NCI-H460 (cell line): ENCODE results near the gene CBX8. TPM values are rescaled to one million over a fixed set of nuclear protein-coding genes. Genes with fewer than 3 reads are reported as not detected.

Source experiments
- DNase-seq: peaks from one replicate; pipeline ENCODE4 v3.0.0-alpha.2; 2016; ENCODE audit warnings: low read depth; ENCODE audit errors: extremely low read depth
- total RNA-seq: library from RNA; depleted of rRNA; stranded (reverse); fragments of >200 nt; shearing (Covaris generic); gene quantifications from 2 replicates; pipeline ENCODE4 v1.2.3, GENCODE V29; 2014

The CBX8 gene
- total RNA-seq, 1 experiment from 2014 or later = 11.0 TPM

DNA sequence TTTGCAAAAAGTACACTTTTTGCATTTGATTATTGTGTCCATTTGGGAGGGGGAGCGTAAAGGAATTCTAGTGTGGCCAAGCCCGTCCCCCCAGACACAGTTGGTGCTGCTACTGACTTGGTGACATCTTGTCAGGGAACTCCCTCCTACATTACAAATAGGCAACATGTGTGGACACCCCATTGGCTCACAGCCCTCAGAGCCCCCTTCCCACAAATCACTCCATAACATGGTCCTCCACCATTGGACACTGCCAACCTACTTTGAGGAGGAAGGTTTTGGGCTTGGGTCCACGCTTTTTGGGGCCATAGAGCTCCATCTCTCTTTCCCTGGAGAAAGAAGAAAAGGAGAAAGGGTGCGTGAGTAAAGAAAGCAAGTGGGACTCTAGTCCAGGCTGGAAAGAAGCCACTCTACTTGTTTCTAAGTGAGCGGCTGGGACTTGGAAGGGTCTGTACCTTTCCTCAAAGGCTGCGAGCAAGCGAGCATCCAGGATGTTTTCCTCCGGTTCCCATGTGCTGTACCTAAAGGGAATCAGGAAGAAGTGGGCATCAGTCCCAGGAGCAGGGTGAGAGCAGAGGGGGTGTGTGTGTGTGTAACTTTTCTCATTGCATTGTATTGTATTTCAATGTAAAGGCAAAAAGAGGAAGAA lies 958 bp downstream of the CBX8 start:
- DNase-seq = no peak

DNA sequence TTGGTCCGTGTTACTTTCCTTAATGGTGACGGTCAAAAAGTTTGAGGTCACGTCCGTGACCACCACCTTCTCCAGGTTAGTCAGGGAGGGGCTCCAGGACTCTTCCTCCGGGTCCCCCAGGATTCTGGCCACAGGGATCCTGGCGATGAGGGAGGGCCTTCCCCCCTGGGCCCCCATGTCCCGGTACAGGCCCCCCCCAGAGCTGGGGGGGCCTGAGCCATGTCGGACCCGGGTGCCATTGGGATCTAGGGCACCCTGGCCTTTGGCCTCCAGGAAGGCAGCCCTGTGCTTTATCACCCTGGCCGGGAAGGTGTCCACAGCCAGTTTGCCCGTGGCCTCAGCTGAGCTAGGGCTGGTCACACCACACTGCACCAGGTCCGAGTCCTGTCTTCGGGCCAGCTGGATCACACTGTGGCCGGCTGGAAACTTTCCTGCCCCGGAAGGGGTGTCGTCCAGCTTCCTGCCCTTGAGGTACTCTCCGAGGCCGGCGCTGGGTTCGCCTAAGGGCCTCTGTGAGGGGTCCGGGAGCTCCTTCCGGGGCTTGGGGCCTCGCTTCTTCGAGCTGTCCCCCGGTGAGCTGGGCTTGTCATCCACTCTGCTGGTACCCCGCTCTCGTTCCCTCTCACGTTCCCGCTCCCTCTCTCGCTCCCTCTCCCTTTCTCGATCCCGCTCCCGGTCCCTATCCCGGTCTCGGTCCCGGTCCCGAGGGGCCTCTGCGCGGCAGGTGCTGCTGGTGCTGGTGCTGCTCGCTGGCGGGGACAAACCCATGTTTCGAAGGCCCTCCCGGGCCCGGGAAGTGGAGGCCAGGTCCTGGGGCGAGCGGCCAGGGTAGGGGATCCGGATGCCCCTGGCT lies 2.0 kb downstream of the CBX8 start:
- no peak for DNase-seq

GRCh38 chr17:79793924-79794304 lies 3.0 kb downstream of the CBX8 start:
- no peak for DNase-seq

DNA sequence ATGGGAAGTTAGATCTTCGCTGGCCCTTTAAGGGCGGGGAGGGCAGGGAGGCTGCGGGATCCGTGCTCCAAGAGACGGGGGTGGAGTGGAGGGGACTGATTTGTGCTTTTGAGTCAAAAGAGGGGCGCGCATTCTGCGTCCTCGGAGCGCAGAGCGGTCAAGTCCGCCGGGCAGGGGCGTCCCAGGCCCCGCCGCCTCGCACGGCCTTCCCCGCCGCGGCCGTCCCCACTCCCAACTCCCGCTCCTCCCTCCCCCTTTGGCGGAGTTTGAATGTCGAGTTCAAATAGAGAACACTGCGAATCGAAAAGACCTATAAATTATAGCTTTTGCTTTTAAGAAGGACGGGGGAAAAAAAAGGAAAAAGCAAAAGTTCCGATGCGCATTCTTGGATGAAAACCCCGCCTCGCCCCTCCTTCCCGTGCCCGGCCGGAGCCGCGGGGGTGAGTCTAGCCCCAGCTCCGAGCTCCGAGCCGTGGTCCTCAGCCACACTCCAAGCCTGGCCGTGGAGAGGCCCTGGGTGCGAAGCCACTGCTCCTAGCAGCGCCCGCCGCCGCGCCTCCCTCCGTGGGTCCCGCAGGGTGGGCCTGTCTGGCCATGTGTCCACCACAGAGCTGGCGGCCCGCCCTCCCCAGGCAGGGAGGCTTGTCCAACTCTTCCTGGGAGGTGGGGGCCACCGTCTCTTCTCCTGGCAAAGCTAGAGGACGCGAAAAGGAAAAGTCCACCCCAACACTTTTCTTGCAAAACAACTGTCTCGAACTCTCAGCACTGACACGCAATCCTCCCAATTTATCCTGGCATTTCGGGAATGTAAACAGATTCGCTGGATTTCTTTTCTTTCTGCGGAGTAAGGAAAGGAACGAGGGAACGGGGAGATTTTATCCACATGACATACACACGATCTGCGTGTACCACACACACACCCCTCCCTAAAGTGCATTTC lies 3.6 kb downstream of the CBX8 start:
- DNase-seq = no peak

DNA sequence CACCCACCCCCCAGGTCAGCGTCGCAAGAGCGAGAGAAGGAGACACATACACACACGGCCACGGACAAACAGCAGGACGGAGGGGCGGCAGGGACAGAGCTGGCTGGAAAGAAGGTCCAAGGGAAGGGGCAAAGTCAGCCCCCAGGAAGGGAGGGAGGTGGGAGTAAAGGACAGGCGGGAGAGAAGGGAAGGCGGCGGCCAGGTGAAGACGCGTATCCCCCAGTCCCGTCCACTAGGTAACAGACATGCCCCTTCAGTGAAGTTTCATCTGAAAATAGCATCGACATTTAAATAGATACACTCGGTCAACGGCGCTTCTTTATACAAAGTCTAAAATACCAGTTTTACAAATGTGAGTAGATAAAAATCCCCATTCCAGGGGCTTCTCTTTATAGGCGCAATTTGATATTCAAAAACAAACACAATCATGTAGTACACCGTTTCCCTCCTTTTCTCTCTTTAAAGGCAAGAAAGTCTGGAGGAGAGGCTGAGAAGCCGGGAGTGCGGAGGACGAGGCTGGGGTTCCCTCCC lies 4.5 kb downstream of the CBX8 start:
- no peak for DNase-seq

GRCh38 chr17:79791735-79792161 lies 5.1 kb downstream of the CBX8 start:
- no peak for DNase-seq

DNA sequence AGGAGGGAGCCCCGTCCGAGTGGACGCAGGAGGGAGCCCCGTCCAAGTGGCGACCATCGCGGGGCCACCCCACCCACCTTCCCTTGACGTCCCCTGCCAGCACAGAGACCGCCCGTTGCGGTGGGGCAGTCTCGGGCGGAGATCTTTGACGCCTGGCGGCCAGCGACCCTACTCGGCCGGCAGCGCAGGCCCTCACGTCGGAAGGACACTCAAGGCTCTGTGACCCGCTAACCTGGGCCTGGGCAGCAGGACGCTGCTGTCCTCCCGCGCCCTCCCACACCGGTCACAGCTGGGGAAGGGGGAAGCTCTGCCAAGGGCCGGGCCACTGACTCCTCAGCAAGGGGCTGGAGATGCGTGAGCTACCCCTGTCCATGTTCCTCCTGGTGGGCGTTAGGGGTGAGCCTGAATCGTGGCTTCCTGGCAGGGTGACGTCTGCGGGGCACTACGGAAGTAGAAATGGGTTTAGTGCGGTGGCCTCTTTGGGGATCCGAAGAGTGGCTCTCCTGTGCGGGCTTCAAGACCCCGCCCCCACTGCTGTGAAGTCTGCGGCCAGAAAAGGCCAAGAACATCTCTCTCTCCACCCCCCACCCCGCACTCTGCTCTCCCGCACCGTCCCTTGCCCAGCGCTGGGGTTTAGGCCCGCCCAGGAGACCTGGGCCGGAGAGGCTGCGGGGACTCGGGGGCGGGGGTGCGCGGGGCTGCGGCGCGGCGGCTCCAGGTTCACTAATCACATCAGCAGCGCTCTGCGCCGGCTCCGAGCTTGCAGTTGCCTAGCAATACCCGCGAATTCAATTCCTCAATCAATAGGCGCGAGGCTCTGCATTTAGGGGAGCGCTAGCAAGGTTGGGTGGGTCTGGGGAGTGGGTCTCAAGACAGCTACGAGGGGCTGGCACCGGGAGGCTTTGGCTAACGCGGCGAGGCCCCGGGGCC lies 5.8 kb downstream of the CBX8 start:
- no peak for DNase-seq

DNA sequence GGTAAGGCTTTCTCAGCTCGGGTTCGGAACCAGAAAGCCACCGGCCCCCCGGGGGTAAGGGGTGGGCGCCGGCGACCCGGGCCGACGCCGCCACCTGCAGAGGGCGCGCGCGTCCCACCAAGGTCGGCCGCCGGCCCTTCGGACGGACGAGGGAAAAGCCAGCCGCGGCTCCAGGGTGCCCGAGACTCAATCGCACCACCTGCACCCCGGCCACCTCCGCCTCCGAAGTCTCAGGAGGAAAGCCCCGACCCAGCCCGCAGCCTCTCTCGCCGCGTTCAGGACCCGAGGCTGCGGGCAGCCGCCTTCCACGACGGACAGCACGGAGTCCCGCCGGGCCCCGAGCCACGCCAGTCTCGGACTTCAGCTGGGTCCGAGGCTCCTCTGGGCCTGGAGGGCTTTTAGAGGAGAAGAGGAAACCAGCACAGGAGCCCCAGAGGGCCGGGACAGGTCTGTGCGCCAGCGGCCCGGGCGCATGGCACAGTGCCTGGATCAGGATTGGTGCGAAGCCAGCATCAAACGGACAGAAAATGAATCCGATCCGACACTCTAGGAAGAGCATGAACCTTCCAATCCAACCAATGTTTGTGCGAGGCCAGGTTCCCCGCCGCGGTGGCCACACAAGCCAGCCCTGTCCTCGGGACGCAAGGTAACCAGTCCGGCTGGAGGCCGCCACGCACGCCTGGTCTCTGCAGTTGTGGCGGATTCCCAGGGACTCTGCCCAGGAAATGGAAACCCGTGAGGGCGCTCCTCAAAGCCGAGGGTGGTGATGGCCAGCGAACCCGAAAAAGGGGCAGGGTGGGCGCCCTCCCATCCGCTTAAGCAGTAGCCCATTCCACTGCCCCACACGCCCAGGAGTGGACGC lies 6.7 kb downstream of the CBX8 start:
- DNase-seq = no peak

GRCh38 chr17:79788989-79789942 lies 7.6 kb downstream of the CBX8 start:
- no peak for DNase-seq

GRCh38 chr17:79788455-79788854 lies 8.4 kb downstream of the CBX8 start:
- DNase-seq = no peak

GRCh38 chr17:79786930-79787643 lies 9.8 kb downstream of the CBX8 start:
- no peak for DNase-seq

DNA sequence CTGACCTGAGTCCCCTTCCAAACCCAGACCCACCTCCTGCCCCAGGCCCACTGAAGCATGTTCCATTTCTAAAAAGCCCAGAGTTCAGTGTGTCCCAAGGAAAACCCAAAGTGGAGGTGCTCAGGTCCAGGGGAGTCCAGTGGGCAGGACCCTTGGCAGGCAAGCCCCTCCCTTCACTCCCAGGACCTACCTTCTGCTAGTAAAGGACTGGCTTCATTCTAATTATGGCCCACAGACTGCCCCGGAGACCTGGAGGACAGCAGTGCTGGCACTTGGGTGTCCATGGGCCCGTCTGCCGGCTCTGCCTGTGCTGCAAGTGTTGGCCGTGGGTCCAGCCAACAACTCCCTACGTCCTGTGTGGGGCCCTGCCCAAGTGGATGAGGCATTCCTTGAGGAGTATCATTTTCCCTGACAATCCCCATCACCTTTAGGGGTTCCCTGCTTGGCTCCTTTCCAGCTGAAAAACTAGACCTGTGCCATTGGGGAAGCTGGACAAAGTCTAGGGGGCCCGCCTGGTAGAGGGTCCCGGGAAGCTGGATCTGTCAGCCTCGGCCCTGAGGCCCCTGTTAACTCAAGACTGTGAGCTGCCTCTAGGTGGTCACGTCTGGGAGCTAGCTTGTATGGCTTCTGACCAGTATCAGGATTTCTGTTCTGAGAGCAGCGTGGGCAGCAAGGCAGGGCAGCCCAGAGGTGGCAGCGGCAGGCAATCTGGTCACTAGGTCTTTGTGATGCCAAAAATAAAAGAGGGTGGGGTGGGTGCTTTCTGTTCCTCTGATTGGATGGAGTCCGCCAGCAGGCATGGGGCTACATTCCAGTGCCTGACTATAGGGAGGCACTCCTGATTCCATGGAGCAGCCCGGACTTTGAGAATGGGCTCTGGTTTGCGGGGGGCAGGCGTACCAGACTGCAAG lies 10.7 kb downstream of the CBX8 start:
- DNase-seq = no peak

DNA sequence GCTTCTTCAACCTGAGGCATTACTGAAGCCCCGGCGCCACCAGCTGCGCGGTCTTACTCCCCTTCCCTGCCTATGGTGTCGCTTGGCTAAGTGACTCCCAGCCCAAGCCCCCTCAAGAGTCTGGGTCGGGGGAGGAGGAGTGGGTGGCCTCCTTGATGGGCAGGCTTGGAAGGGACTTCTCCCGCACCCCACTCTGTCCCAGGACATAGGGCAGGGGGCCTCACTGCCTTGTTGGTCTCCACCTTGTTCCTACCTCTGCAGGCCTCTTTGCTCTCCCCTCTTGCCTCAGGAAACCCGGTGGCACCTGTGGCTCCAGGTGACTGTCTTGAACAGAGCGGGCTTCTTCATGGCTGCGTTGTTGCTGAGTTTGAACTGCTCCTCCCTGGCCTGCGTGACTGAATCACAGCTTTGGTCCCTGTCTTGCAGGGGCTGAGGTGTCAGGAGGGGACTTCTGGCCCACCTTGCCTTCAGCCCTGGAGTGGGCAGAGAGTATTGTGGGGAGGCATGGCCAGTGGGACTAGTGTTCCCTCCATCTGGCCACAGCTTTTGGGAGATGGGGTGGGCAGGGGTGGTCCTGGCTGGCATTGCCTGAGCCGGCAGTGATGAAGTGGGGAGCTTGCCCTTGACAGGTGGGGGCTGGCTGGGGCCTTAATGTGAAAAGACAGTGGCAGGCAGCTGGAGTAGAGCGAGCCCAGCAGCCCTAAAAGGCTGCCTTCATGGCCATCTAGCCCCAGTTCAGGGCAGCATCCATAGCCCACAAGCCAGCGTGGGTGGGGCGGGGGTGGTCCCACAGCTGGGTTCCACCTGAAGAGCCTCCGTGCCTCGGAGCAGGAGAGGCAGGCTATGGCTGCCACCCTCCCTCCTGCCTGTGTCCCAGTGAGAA lies 11.6 kb downstream of the CBX8 start:
- no peak for DNase-seq

DNA sequence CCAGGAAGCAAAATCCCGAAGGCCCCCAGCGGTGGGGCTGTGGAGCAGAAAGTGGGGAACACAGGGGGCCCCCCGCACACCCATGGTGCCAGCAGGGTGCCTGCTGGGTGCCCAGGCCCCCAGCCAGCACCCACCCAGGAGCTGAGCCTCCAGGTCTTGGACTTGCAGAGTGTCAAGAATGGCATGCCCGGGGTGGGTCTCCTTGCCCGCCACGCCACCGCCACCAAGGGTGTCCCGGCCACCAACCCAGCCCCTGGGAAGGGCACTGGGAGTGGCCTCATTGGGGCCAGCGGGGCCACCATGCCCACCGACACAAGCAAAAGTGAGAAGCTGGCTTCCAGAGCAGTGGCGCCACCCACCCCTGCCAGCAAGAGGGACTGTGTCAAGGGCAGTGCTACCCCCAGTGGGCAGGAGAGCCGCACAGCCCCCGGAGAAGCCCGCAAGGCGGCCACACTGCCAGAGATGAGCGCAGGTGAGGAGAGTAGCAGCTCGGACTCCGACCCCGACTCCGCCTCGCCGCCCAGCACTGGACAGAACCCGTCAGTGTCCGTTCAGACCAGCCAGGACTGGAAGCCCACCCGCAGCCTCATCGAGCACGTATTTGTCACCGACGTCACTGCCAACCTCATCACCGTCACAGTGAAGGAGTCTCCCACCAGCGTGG lies 12.4 kb downstream of the CBX8 start:
- no peak for DNase-seq
